ENCODE measurements around the gene FAM174B.

GRCh38 chr15:92599394-92599970, 56.1 kb downstream of the FAM174B start:
- TF ChIP-seq CTCF (IDR thresholded peaks at IDR 0.05; ENCODE audit: poor library complexity) (no peak), EZH2 (IDR thresholded peaks at IDR 0.05; ENCODE audit: borderline replicate concordance) (no peak), EZH2phosphoT487 (IDR thresholded peaks at IDR 0.05; ENCODE audit: low read depth, severe bottlenecking, unreplicated experiment) (no peak)
